GM18867 (cell line): ENCODE results near the gene SORBS1.
"Not testable (repeated sequence)": the region's sequence is repeated elsewhere in the genome, so short reads cannot be mapped to it uniquely, and the experiment has no call there.

Experiments
- ATAC-seq: cut with Tn5 transposase; IDR thresholded peaks from one replicate; pipeline ENCODE4 v1.9.1; 2021; ENCODE audit warnings: mild to moderate bottlenecking, moderate library complexity; ENCODE audit not compliant: unreplicated experiment

SORBS1 gene

DNA sequence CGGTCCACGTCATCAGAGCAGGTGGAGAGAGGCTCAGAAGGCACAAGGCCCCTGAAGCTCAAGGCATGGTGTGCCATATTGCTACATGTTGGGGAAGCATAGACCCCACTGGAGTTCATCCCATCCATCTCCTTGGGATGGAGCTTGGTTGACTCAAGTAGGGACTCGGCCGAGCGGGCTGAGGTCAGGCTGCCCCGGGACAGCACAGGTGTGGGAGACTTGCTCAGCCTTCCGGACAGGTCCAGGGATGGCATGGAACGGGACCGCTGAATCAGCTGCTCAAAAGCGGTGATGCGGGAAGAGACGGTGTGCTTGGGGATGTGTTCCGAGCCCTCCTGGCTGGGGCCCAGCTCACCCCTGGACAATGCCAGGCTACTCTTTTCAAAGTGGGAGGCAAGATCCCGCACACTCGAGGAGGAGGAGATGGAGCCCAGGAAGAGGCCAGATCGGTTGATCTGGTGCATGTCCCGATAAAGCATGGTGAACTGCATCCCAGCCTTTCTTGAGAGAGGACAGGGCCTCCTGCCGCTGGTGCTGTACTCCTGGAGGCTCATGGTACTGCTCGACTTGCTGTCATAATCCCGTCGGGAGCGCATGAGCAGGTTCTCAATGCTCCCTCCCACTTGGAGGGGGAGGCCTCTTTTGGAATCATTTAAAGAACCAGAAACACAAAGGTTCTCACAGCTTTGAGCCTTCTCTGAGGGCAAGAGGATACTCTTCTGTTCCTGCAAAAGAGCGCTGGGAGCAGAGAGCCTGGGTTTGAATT lies 204.8 kb downstream of the SORBS1 start:
- no peak for ATAC-seq

DNA sequence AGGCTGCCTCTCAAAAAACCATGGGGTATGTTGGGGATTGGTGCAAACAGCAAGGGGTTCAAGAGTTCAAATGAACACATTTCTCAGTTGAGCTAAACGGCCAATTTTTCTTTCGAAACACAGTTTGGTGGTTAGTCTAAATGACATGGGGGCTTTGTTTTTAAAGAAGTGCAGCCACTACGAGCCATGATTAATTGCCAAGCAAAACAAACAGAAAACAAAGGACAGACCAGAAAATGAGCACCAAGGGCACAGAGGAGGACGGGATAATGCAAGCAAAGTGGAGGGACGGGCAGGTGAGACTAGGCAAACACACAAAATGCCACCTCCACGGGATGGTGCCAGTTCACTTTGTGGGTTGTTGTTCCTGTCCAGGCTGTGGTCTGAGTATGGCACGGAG lies 205.9 kb downstream of the SORBS1 start:
- ATAC-seq: no peak

DNA sequence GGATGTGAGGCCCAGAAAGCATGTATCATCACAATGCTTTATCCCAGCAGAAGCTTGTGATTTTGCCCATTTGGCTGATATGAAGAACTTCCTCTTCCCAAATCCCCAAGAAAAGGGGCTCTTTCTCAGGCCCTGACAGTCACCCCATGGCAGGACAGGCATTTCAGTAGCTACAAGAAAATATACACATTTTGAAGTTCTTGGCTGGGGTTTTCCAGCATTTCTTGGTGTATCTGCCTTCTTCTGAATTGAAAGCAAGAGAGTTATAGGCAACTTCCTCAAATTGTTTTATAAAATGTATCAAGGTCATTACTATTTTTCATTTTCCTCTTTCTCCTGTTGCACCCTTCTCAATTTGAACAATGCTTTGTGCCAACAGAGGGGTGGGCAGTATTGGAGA lies 207.1 kb downstream of the SORBS1 start:
- ATAC-seq: no peak

DNA sequence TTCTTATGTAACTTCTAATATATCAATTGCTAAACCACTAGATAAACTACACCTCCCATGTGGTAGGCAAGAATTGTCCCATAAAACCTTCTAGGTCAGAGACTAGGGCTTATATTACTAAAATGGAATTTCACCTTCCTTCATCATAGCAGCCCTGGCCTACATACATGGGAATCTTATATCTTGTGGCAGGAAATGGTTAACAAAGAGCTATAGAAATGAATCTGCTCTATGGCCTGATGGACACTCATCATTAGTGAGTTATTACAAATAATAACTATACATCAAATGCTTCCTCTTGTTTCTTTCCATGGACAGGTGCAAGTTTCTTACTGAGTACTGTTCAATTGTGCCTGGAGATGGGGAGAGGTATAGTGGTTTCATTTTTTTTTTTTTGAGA lies 208.0 kb downstream of the SORBS1 start:
- ATAC-seq: no peak

DNA sequence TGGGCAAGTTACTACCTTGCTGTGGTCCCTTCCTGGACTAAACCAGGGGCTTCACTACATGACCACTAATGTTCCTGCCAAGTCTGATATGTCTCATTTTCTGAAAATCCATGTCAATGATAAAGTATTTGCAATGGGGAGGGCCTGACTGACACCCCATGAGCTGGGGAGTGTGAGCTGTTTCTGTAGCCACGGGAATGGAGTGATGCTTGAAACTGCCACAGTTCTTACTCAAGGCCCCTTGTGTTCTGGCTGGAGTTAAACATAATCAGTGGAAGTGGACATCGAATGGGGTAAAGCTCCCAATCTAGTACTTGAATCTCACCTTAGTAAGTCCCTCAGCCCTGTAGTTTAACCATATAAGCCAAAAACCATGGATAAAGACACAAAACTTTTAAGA lies 208.5 kb downstream of the SORBS1 start:
- no peak for ATAC-seq

DNA sequence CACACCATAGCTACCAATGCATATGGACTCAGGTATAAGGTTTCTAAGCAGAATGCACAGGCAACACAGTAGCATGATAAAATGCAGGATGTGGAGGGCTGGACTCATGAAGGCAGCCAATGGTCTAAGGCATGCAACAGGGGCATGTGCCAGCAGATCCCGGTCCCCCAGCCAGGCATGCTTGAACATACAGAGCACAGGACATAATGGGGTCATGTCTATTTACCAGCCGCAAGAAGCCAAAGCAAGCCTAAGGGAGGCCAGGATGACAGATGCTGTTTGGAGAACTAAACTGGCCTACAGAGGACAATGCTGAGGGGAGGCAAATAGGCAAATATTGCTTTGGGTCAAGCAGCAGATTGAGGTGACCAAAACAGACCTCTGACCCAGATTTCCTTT lies 210.3 kb downstream of the SORBS1 start:
- ATAC-seq: no peak

DNA sequence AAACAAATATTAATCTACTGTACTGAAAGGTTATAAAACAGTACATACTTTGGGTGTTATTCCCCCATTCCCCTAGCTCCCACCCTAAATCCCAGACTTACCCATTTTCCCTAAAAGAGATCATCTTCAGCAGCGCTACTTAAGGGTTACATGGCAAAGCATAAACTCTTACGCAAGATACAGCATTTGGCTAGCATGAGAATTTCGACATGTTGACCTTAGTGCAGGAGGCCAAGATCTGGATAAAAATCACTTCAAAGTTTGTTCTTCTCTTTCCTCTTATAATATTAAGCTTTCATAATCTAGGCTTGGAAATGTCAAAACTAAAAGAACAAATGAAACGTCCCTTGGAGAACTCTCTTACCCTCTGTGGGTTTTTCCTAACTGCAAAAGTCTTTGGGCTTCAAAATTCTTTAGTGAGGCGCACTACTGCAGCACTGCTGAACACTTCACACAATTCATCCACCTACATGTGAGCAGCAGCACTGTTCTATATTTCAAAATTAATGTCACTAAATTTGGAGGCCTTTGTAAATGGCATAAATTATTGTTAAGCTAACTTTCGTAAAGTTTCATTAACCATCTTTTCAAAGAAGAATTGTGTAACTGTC lies 210.8 kb downstream of the SORBS1 start:
- no peak for ATAC-seq

DNA sequence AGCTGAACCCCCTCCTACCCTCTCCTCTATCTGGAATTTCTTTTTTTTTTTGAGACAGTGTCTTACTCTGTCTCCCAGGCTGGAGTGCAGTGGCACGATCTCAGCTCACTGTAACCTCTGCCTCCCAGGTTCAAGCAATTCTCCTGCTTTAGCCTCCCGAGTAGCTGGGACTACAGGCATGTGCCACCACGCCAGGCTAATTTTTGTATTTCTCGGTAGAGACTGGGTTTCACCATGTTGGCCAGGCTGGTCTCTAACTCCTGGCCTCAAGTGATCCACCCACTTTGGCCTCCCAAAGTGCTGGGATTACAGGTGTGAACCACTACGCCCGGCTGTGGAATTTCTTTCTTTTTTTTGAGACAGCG lies 213.8 kb downstream of the SORBS1 start:
- not testable (repeated sequence) for ATAC-seq

DNA sequence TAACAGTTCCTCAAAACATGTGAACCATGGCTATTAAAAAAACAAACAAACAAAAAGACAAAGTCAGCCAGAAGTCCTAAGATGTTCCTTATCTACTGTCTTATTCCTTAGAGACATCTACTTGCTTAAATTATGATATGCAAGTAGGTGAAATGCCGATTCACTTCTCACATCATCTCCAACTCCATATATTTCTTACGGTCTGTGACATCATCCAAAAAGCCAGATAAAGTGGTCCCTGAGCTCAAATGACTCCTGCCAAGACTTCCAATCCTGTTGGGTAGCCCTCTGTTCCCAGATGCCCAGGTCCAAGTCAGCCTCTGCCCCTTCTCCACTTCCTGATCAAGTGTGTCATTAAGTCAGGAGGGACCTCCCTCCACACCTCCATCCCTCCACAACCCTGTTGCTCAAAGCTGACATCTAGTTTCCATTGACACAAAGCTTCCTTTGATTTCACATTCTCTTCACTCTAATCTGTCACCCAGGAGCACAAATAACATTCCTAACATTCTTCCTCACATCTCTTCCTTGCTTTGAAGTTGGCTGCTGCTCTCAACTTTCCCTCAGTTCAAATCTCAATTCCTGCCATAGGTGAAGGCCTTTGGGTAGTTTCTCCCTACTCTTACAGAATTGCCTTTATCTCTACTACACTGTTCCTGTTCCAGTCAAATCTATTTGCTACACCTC lies 214.3 kb downstream of the SORBS1 start:
- ATAC-seq: no peak

DNA sequence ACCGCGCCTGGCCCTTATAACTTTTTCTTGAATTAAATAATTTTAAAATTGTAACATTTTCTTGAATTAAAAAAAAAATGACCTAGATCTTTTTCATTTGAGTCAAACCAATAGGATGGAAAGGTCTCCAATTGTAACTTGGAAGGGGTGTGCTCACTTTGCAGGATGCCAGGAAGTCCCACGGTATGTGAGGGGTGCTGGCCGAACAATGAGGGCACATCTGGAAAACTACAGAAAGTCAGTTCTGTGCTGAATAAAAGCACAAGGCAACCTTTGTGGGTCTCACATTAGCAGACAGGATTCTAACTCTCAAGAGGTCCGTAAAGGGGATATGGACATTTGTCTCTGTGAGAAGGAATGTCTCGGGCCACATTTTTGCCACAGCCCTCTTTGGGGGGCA lies 217.6 kb downstream of the SORBS1 start:
- ATAC-seq: no peak

DNA sequence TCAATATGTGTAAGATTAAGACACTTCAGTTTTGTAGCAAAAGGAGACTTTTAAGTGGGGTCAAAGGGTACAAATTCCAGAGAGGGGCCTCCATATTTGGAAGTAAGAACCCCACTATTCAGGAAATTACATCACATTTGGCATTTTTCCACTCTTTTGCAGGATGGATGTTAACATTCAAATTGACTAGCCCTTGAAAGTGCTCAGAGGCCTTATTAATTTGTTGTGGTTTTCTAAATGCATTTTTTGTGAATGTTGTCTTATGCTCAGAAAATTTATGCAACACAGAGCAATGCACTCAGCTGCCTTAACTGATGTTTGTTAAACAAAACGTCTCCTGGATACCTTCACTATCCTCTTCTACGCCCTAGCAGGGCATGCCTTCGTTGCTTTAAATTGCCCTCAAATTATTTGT lies 219.4 kb downstream of the SORBS1 start:
- no peak for ATAC-seq

DNA sequence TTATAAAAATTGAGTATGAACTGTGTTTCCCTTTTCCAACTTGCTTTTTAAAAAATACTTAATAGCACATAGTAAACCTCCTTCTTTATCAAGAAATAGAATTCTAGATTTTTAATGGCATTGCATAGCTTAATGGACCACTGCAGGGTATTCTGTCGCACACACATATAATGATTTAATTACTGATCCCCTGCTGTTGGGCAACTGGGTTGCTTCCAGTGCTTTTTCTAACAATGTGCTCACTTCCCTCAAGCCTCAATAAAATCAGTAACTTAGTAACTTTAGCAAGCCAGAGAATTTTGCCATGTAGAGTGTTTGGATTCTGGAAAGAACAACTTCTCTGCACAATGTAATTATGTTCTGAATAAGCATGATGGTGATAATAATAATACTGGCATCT lies 221.3 kb downstream of the SORBS1 start:
- no peak for ATAC-seq

DNA sequence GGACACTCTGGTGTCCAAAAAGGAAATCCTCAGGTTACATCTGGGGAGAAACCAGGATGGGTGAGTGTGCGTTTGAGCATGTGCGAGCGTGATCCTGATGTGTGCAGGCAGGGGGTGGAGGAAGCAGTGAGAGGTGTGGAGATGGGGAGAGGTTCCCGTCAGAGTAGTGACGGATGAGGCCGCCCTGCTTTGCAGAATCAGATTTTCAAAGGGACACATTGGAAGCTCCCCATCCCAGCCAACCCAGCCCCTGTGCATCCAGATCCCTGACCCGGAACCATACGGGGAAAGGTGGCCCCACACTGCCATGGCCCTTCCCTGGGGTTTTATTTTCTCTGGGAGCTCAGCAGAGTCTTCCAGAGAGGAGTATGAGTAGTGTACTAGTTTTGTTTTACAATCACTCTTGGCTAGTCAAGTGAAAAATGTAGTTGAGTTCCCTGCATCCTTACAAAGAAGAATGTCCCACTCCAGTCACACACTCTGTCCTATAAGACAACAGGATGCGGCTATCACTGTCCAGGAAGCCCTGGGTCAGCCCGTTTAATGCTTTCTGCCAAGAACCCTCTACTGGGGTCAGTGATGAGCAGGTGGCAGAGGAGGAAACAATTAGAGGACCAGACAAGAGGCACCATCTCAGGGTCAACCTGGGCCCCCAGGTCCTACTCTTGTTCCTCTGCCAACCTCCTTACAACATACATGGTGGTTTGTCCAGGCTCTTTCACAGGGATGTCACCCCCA lies 223.6 kb downstream of the SORBS1 start:
- no peak for ATAC-seq

DNA sequence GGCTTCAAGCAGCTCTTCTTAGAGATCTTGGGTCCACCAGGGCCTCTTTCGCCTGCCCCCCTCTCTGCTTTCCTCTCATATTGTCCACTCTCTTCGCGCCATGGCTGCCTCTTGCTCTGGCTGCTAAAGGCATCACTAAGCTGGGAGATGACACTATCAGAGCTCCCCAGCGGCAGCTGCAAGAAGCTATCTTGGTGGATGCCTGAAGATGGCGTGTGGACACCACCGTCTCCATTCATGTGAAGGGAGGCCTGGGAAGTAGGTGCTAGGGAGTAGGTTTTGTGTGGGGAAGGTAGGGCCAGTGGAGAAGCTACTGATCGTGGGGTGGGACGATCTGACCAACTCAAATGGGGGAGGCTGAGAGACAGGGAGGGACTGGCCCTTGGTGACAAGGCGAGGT lies 224.5 kb downstream of the SORBS1 start:
- ATAC-seq: no peak

DNA sequence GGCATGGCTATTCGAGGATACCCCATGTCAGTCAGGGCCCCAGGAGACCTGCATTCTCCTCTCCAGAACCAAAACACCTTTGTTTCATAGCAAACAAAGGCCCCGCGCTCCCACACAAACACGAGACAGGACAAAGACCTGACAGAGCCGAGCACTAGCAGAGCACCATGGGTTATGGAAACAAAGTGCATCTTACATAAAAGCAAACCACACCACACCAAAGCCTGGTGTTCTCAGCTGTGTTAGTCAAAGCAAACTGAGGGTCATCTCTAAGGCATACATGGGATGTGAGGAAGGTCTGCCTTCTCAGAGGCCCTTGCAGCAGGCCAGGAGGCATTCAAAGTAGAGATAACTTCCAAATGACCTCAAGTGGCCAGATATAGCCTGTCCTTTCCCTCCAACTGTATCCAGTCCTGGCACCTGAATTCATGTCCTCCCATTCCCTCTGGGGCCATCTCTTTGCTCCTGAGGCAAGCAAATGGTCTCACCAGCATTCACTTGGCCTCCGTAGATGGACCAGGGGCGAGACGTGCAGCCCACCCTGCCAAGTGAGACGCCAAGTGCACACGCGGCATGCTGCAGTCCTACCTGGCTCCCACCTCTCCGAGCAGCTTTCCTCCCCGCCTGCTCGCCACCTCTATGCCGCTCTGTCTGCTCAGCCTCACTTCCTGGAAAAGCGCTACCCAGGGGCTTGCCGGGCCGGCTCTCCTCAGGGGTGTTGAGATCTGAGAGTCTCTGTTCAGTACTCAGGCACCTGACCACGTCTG lies 225.1 kb downstream of the SORBS1 start:
- ATAC-seq: no peak

DNA sequence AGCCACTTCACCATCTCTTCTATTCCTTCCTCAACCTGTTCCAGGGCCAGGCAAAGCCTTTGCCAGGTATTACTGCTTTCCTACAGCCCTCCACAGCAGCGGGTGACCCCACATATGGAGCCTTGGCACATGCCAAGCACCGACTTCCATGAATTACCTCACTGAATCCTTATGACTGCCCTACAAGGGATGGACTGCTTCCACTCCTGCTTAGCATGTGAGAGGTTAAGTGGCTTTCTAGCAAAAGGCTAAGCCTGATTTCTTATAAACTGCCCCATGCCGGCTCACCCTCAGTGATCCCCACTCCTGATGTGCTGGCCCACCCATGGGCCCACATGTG lies 226.4 kb downstream of the SORBS1 start:
- ATAC-seq: no peak

DNA sequence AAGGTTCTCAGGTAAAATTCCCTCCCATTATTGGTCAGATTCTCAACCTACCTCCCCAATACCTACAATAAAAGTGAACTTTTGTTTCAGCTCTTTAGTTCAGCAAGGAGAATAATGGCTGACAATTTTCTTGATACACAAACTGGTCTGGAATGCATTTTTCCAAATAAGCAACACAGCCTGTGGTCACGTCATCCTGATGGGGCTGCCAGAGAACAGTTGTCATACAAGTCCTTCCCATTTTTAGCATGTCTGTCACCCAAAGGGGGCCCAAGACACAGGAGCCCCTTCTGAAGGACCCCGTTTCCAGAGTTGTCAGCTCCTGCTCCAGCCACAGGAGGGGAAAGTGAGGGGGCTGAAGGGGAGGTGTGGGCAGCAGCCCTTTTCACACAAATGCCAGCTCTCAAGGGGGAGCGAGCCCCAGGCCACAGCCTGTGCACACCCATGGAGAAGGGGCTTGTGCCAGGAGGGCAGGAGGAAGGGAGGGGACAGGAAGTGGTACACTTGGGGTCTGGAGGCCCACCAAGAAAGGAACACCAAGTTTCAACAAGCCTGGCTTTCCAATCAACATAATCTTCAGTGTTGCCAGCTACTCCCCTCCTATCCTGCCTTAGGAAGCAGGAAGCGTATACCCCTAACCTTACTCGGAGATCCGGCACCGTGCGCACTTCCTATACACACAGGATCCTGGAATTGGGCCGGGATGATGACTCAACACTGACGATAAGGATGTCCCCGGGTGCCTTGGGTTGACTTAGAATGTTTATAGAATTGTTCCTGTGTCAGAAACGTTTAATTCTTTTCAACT lies 227.0 kb downstream of the SORBS1 start:
- ATAC-seq: no peak

DNA sequence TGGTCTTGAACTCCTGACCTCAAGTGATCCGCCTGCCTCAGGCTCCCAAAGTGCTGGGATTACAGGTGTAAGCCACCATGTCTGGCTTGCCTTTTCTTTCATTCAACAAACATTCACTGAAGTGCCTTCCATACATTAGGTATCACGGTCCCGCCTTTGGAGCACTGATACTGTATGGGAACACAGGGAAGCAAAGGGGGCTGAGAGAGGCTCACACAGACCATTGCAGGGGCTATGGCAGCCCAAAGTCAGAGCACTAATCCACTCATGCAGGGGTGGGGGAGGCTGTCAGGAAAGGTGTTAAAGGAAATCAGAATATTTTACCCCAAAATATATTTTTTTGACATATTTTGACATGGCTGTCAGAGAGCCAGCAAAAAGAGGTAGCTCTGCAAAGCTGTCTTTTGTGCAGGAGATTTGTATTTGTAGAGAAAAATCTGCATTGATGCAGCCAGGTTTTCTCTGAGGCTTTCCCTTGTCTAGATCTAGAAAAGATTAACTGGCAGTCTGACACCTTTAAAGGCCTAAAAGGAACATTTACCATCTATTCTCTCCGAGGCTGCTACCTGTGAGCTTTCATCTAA lies 228.4 kb downstream of the SORBS1 start:
- ATAC-seq: no peak

DNA sequence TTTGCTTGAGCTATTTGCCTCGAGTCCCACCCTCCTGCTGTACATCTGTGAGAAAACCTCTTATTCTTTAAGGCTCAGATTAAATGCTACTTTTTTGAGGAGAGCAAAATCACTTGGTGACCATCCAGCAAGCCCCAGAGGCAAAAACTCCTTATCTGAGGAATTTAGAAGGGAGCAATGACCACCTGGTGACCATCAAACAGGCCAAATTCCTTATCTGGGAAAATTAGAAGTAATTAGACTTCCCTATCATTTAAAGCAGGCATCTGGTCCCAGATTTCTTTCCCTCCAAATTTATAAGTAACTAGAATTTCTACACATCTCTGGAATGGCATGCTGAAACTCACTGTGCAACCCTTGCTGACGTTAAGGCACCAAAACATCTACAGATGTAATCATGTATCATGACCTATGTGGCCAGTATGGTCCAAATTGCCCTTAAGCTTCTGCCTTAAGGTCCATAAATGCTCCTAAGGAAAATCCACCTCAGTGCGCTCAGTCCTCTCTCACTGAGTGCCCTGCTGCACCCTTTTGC lies 229.5 kb downstream of the SORBS1 start:
- ATAC-seq: no peak
